Stimulated activated naive CD8-positive, alpha-beta T cell treated with anti-CD3 and anti-CD28 coated beads, Interleukin-15, Interleukin-2, amounts not matched to agents 100 ng/mL and 50 ng/mL, for 24 hours (primary cell): ENCODE data around the gene CCDC179.

ENCODE experiments used
- H3K27ac Mint-ChIP-seq: one replicate; pipeline ENCODE4 v1.8.0; 2021; ENCODE audit warnings: mild to moderate bottlenecking, mixed read lengths
- H3K27me3 Mint-ChIP-seq: one replicate; pipeline ENCODE4 v1.8.0; 2021; ENCODE audit warnings: mixed read lengths
- H3K36me3 Mint-ChIP-seq: one replicate; pipeline ENCODE4 v1.8.0; 2021; ENCODE audit warnings: low read depth, mixed read lengths
- H3K4me1 Mint-ChIP-seq: one replicate; pipeline ENCODE4 v1.8.0; 2021; ENCODE audit warnings: low read depth, mixed read lengths
- H3K4me3 Mint-ChIP-seq: one replicate; pipeline ENCODE4 v1.8.0; 2021; ENCODE audit warnings: mild to moderate bottlenecking, mixed read lengths
- H3K9me3 Mint-ChIP-seq: one replicate; pipeline ENCODE4 v1.8.0; 2021; ENCODE audit warnings: mixed read lengths

Gene CCDC179

DNA sequence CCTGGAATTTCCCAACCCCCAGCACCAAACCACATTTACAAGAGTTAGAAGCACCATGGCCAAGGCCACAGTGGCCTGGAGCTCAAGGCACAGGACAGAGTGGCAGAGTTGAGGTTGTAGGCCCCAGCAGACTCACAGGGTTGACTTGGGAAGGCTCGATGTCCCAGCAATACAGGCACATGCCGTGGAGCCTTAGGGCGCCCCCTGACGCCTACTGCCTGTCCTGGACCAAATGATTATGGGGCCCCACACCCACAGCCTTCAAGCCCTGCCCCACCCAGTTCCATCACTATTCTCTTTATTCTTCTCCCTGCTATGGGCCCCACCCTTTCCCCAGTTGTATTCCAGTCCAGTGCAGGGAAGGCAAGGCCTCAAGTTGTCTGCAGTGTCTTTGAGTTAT, at the start of gene CCDC179:
TSS of gene CCDC179 (minus strand) at position 234 of the 400 bp plus-strand sequence. CDS start at position 181, 53 bp downstream.
- no peaks in the 10 kb centered on the region for H3K9me3 Mint-ChIP-seq
- H3K4me3 Mint-ChIP-seq: no peak within 1 kb of the TSS
- no peaks in the 10 kb centered on the region for H3K4me1 Mint-ChIP-seq
- H3K36me3 Mint-ChIP-seq: peaks cover 3% of the 10 kb centered on the region
- H3K27me3 Mint-ChIP-seq: no peaks in the 10 kb centered on the region
- H3K27ac Mint-ChIP-seq: no peak within 1 kb of the TSS

- H3K27ac Mint-ChIP-seq: no peak overlapping the region
- no peaks in the 10 kb centered on the region for H3K27me3 Mint-ChIP-seq
- H3K4me3 Mint-ChIP-seq: no peak overlapping the region
- H3K9me3 Mint-ChIP-seq: peaks cover 18% of the 10 kb centered on the region
- H3K4me1 Mint-ChIP-seq: no peaks in the 10 kb centered on the region
- H3K36me3 Mint-ChIP-seq: no peaks in the 10 kb centered on the region
Observed at GRCh38 chr11:22903782-22904181, 43.5 kb upstream of the CCDC179 start.

DNA sequence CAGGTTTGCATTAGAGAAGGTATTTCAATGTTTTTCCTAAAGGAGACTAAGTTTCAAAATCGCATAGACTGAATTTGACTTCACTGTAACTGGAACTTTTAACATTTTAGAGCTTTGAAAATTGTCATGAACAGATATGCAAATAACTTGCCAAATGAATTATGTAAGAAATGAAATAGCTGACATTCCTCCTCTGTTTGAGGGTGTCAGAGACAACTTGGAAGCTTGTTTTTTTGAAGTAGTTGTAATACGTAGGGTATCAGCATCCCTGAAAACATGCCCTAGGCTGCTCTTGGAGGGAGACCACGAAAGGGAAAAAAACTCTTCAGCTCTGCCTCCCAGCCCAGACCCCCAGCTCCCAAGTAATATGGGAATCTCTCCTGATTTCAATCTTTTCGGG, 41.3 kb upstream of the CCDC179 start:
- no peak overlapping the region for H3K4me3 Mint-ChIP-seq
- H3K36me3 Mint-ChIP-seq: no peaks in the 10 kb centered on the region
- no peaks in the 10 kb centered on the region for H3K4me1 Mint-ChIP-seq
- no peak overlapping the region for H3K27ac Mint-ChIP-seq
- no peaks in the 10 kb centered on the region for H3K27me3 Mint-ChIP-seq
- peaks cover 13% of the 10 kb centered on the region for H3K9me3 Mint-ChIP-seq

DNA sequence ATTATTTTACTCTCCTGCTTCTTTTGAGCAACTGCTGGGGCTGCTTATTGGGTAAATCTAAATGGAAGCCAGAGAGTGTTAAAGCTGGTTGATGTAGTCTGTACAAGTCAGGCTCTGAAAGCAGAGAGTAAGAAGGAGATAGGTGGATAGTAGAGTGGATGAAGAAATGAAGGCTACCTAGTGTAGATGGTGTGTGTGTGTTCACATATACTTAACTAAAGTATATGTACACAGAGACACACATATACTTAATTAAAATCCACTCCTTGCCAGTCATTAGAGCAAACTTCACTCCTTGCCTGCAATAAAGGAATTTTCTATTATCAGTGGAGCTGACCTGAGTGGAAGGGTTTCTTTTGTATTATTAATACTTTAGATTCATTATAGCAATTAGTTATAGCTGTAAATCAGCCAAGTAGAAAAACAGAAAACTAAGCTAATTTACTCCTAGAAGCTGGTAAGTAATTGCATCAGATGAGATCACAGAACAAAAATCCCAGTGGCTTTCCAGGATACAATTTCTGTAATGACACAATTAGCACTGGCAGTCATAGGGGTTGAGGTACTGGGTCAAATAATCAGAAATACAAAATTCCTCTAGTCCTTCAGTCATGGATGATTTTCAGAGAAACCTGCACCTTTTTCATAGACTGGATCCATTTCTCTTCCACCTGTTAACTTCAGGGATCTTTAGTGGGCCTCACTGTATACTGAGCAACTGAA, 40.7 kb upstream of the CCDC179 start:
- H3K27ac Mint-ChIP-seq: no peak overlapping the region
- no peaks in the 10 kb centered on the region for H3K4me1 Mint-ChIP-seq
- peaks cover 8% of the 10 kb centered on the region for H3K9me3 Mint-ChIP-seq
- no peak overlapping the region for H3K4me3 Mint-ChIP-seq
- H3K27me3 Mint-ChIP-seq: no peaks in the 10 kb centered on the region
- H3K36me3 Mint-ChIP-seq: no peaks in the 10 kb centered on the region

DNA sequence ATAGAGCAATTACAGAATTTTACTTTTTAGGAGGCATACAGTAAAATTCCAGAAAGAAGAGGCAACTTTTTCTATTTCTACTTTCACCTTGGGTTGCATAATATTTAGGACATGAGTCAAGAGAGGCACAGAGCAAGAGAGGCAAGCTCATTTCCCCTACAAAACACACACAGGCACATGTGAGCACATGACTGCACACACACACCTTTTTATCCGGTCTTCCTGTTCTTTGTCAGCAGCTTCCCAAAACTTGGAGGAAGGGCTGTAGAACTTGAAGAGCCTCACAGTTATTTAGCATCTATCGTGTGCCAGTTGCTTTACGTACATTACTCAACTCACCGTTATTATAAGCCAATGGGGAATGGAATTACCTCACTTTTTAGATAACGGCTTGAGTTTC, 37.8 kb upstream of the CCDC179 start:
- no peaks in the 10 kb centered on the region for H3K27me3 Mint-ChIP-seq
- H3K9me3 Mint-ChIP-seq: no peaks in the 10 kb centered on the region
- H3K4me1 Mint-ChIP-seq: no peaks in the 10 kb centered on the region
- H3K27ac Mint-ChIP-seq: no peak overlapping the region
- H3K36me3 Mint-ChIP-seq: no peaks in the 10 kb centered on the region
- H3K4me3 Mint-ChIP-seq: no peak overlapping the region

DNA sequence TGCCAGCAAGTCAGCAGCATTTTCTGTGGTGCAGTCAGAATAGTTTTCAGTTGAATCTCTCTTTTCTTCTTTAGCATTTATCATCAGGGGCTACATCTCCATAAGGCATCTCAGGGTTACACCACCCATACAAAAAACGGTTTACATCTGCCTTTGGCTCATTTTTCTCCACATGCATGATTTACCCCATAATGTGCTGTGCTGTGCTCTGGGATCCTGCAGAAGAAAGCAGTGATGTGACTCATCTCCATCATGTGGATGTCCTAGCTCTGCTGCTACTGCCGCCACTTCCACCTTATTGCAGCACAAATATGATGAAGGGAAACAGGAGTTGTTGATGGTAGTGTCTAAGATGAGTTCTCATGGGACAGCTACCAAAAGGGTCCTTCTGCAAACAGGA, 30.0 kb upstream of the CCDC179 start:
- H3K27ac Mint-ChIP-seq: no peak overlapping the region
- H3K4me1 Mint-ChIP-seq: no peaks in the 10 kb centered on the region

GRCh38 chr11:22884217-22884616, 23.9 kb upstream of the CCDC179 start:
- no peak overlapping the region for H3K27ac Mint-ChIP-seq
- H3K9me3 Mint-ChIP-seq: no peaks in the 10 kb centered on the region
- H3K27me3 Mint-ChIP-seq: no peaks in the 10 kb centered on the region

More for the DNA sequence above, 30.0 kb upstream of the CCDC179 start:
- H3K9me3 Mint-ChIP-seq: no peaks in the 10 kb centered on the region
- H3K4me3 Mint-ChIP-seq: no peak overlapping the region
- no peaks in the 10 kb centered on the region for H3K36me3 Mint-ChIP-seq
- H3K27me3 Mint-ChIP-seq: no peaks in the 10 kb centered on the region

DNA sequence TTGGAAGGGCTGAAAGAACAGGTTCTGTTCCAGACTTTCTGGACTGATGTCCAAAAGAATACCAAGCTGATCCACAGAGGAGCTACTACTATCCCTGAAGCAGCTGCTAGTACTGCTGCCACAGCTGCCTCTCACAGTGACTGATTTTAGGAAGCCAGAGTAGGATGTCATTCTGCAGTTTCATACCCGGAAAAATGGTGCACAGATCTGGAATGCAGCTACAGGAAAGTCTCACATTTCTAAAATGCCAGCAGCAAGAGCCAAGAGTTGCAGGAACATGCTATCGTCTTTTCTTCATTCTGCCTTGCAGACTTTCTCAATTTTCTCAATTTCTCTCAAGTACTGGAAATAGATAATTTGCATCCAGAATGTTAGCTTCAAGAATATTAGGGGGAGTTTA, 19.4 kb upstream of the CCDC179 start:
- Mint-ChIP-seq H3K27me3 (no peaks in the 10 kb centered on the region), H3K4me3 (no peak overlapping the region), H3K4me1 (no peaks in the 10 kb centered on the region), H3K27ac (no peak overlapping the region), H3K9me3 (no peaks in the 10 kb centered on the region), H3K36me3 (no peaks in the 10 kb centered on the region)

More at GRCh38 chr11:22884217-22884616, 23.9 kb upstream of the CCDC179 start:
- H3K4me3 Mint-ChIP-seq: no peak overlapping the region
- no peaks in the 10 kb centered on the region for H3K36me3 Mint-ChIP-seq
- H3K4me1 Mint-ChIP-seq: no peaks in the 10 kb centered on the region

- Mint-ChIP-seq H3K36me3 (no peaks in the 10 kb centered on the region), H3K27me3 (no peaks in the 10 kb centered on the region), H3K4me1 (no peaks in the 10 kb centered on the region), H3K4me3 (no peak overlapping the region), H3K27ac (no peak overlapping the region), H3K9me3 (no peaks in the 10 kb centered on the region)
Observed at GRCh38 chr11:22878604-22879003, 18.3 kb upstream of the CCDC179 start.

GRCh38 chr11:22878039-22878438, 17.8 kb upstream of the CCDC179 start:
- Mint-ChIP-seq H3K4me1 (no peaks in the 10 kb centered on the region), H3K27me3 (no peaks in the 10 kb centered on the region), H3K27ac (no peak overlapping the region), H3K36me3 (no peaks in the 10 kb centered on the region), H3K4me3 (no peak overlapping the region), H3K9me3 (no peaks in the 10 kb centered on the region)

DNA sequence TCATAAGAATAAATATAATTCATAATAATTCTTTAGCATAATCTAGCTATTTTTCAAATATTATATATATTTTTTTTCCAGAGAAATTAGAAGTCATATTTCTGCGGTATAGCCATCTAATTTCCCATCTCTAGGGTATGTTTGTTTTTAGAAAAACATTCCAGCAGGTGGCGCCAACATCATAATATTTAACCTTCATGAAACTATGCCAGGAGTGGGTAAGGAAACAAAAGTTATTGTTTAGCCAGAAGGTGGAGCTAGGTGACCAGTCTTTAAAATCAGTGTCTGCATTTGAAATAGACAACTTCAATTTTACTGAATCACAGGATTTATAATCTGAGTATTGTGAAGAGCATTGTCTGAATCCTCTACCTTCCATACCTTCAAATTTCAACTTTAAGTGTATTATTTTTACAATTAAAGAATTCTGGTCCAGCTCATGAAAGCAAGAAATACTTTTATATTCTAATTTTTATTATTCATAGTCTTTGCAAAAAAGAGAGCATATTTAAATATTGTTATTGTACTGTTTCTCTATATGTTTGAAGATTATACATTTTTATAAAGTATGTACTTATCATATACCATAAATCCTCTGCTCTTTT, 15.7 kb upstream of the CCDC179 start:
- Mint-ChIP-seq H3K4me1 (no peaks in the 10 kb centered on the region), H3K27me3 (no peaks in the 10 kb centered on the region)

GRCh38 chr11:22869325-22869724, 9.1 kb upstream of the CCDC179 start:
- H3K27ac Mint-ChIP-seq: no peak overlapping the region
- H3K9me3 Mint-ChIP-seq: no peaks in the 10 kb centered on the region
- H3K27me3 Mint-ChIP-seq: no peaks in the 10 kb centered on the region
- no peaks in the 10 kb centered on the region for H3K4me1 Mint-ChIP-seq
- H3K36me3 Mint-ChIP-seq: no peaks in the 10 kb centered on the region
- H3K4me3 Mint-ChIP-seq: no peak overlapping the region

More for the DNA sequence above, 15.7 kb upstream of the CCDC179 start:
- H3K36me3 Mint-ChIP-seq: no peaks in the 10 kb centered on the region
- H3K9me3 Mint-ChIP-seq: no peaks in the 10 kb centered on the region
- no peak overlapping the region for H3K4me3 Mint-ChIP-seq
- no peak overlapping the region for H3K27ac Mint-ChIP-seq

- Mint-ChIP-seq H3K4me1 (no peaks in the 10 kb centered on the region), H3K27me3 (no peaks in the 10 kb centered on the region), H3K4me3 (no peak overlapping the region), H3K36me3 (peaks cover 3% of the 10 kb centered on the region), H3K27ac (no peak overlapping the region), H3K9me3 (no peaks in the 10 kb centered on the region)
Observed at GRCh38 chr11:22859756-22860155, 518 bp downstream of the CCDC179 start.

DNA sequence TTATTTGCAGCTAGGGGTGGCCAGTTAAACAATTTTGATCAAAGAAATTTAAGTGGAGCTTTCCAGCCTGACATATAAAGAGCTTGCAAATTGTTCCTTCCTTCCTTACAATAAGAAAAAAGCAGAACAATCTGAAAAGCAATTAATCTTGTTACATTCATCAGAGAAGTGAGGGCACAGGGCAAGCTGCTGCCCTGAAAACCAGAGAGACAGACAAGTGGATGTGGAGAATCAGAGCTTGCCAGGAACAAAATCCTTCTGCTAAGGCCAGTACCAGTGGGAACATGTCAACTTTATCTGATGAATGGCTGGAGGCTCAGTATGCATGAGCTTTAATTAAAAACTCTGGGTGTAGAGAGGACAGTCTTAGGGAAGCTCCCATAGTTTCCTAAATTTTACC, 8.8 kb downstream of the CCDC179 start:
- no peaks in the 10 kb centered on the region for H3K4me1 Mint-ChIP-seq
- no peak overlapping the region for H3K4me3 Mint-ChIP-seq
- peaks cover 5% of the 10 kb centered on the region for H3K9me3 Mint-ChIP-seq
- no peak overlapping the region for H3K27ac Mint-ChIP-seq
- H3K36me3 Mint-ChIP-seq: no peaks in the 10 kb centered on the region
- no peaks in the 10 kb centered on the region for H3K27me3 Mint-ChIP-seq

DNA sequence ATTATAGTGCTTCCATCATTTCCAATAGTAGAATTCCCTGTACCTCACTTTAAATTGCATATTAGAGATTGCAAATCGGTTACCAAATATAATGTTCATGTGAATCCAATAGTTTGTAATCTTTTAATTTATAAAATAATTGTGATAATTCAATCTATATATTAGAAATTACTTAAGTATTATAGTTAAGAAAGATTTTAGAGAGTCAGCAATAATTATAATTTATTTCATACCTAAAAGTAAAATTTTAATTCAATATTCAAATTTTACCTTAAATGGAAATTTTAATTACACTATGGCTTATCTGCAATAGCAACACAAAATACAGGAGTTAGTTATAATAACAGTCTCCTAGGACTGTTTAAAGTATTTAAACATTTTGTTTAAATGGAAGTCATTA, 13.5 kb downstream of the CCDC179 start:
- peaks cover 5% of the 10 kb centered on the region for H3K36me3 Mint-ChIP-seq
- H3K4me3 Mint-ChIP-seq: no peak overlapping the region
- H3K27me3 Mint-ChIP-seq: no peaks in the 10 kb centered on the region
- no peak overlapping the region for H3K27ac Mint-ChIP-seq
- no peaks in the 10 kb centered on the region for H3K4me1 Mint-ChIP-seq
- H3K9me3 Mint-ChIP-seq: no peaks in the 10 kb centered on the region
